MG63 (cell line): Measurements from ENCODE around the gene TLE1. TPM values are rescaled to one million over a fixed set of nuclear protein-coding genes. Genes with fewer than 3 reads are reported as not detected.
"Not testable (repeated sequence)": the region's sequence is repeated elsewhere in the genome, so short reads cannot be mapped to it uniquely, and the experiment has no call there.

Source experiments
- DNase-seq: peaks from one replicate; pipeline ENCODE4 v3.0.0-alpha.2; 2020
- H3K27me3 ChIP-seq: fragments of 250-450 bp; sonication (Bioruptor Pico); 2 replicates; pipeline ENCODE4 v1.5.1; 2020; ENCODE audit warnings: mild to moderate bottlenecking, moderate library complexity
- H3K36me3 ChIP-seq: fragments of 250-450 bp; sonication (Bioruptor Pico); 2 replicates; pipeline ENCODE4 v1.5.1; 2020; ENCODE audit warnings: mild to moderate bottlenecking, moderate library complexity
- H3K4me3 ChIP-seq: fragments of 250-450 bp; sonication (Bioruptor Pico); 2 replicates; pipeline ENCODE4 v1.5.1; 2020; ENCODE audit warnings: mild to moderate bottlenecking, moderate library complexity
- H3K9me3 ChIP-seq: fragments of 250-450 bp; sonication (Bioruptor Pico); 2 replicates; pipeline ENCODE4 v1.5.1; 2020; ENCODE audit warnings: mild to moderate bottlenecking, moderate library complexity
- total RNA-seq: library from RNA; depleted of rRNA; stranded (reverse); fragments of >200 nt; shearing (Covaris generic); gene quantifications from 2 replicates; pipeline ENCODE4 v1.2.3, GENCODE V29; 2014; ENCODE audit warnings: low replicate concordance

The TLE1 gene
- total RNA-seq, 1 experiment from 2014 or later, result 6.1 TPM

- no peak for DNase-seq
- Histone ChIP-seq H3K36me3 (no peaks in the 10 kb centered on the region), H3K9me3 (no peaks in the 10 kb centered on the region), H3K27me3 (no peaks in the 10 kb centered on the region), H3K4me3 (no peak overlapping the region)
Observed at GRCh38 chr9:81601639-81602623, 87.4 kb downstream of the TLE1 start.

GRCh38 chr9:81600631-81601030 lies 88.7 kb downstream of the TLE1 start:
- H3K9me3 ChIP-seq, result no peaks in the 10 kb centered on the region
- H3K4me3 ChIP-seq, result no peak overlapping the region
- H3K36me3 ChIP-seq, result no peaks in the 10 kb centered on the region
- no peak for DNase-seq
- no peaks in the 10 kb centered on the region for H3K27me3 ChIP-seq

GRCh38 chr9:81599837-81600236 lies 89.5 kb downstream of the TLE1 start:
- no peak overlapping the region for H3K4me3 ChIP-seq
- H3K36me3 ChIP-seq, result no peaks in the 10 kb centered on the region
- H3K9me3 ChIP-seq, result no peaks in the 10 kb centered on the region
- H3K27me3 ChIP-seq, result no peaks in the 10 kb centered on the region
- no peak for DNase-seq

- Histone ChIP-seq H3K27me3 (no peaks in the 10 kb centered on the region), H3K9me3 (no peaks in the 10 kb centered on the region), H3K36me3 (no peaks in the 10 kb centered on the region), H3K4me3 (no peak overlapping the region)
- no peak for DNase-seq
Observed at GRCh38 chr9:81598811-81599210, 90.5 kb downstream of the TLE1 start.

- no peak overlapping the region for H3K4me3 ChIP-seq
- no peaks in the 10 kb centered on the region for H3K9me3 ChIP-seq
- no peaks in the 10 kb centered on the region for H3K27me3 ChIP-seq
- no peaks in the 10 kb centered on the region for H3K36me3 ChIP-seq
- DNase-seq, result no peak
Observed at GRCh38 chr9:81598123-81598497, 91.2 kb downstream of the TLE1 start.

GRCh38 chr9:81597419-81598122 lies 91.8 kb downstream of the TLE1 start:
- H3K4me3 ChIP-seq, result no peak overlapping the region
- no peaks in the 10 kb centered on the region for H3K9me3 ChIP-seq
- no peaks in the 10 kb centered on the region for H3K36me3 ChIP-seq
- H3K27me3 ChIP-seq, result no peaks in the 10 kb centered on the region
- DNase-seq, result no peak

- DNase-seq, result no peak
- H3K36me3 ChIP-seq, result no peaks in the 10 kb centered on the region
- no peaks in the 10 kb centered on the region for H3K9me3 ChIP-seq
- H3K27me3 ChIP-seq, result no peaks in the 10 kb centered on the region
- H3K4me3 ChIP-seq, result no peak overlapping the region
Observed at GRCh38 chr9:81596679-81597418, 92.5 kb downstream of the TLE1 start.

GRCh38 chr9:81595887-81596543 lies 93.3 kb downstream of the TLE1 start:
- no peaks in the 10 kb centered on the region for H3K36me3 ChIP-seq
- DNase-seq, result no peak
- no peaks in the 10 kb centered on the region for H3K9me3 ChIP-seq
- no peak overlapping the region for H3K4me3 ChIP-seq
- no peaks in the 10 kb centered on the region for H3K27me3 ChIP-seq

- not testable (repeated sequence) for H3K4me3 ChIP-seq, H3K36me3 ChIP-seq, H3K27me3 ChIP-seq, H3K9me3 ChIP-seq, DNase-seq
Observed at GRCh38 chr9:81595293-81595692, 94.1 kb downstream of the TLE1 start.

GRCh38 chr9:81594415-81594814 lies 94.9 kb downstream of the TLE1 start:
- H3K36me3 ChIP-seq, result no peaks in the 10 kb centered on the region
- no peaks in the 10 kb centered on the region for H3K27me3 ChIP-seq
- no peaks in the 10 kb centered on the region for H3K9me3 ChIP-seq
- DNase-seq, result no peak
- H3K4me3 ChIP-seq, result no peak overlapping the region

- Histone ChIP-seq H3K9me3 (no peaks in the 10 kb centered on the region), H3K4me3 (no peak overlapping the region), H3K27me3 (no peaks in the 10 kb centered on the region), H3K36me3 (no peaks in the 10 kb centered on the region)
- no peak for DNase-seq
Observed at GRCh38 chr9:81592887-81593266, 96.5 kb downstream of the TLE1 start.

GRCh38 chr9:81591791-81592190 lies 97.6 kb downstream of the TLE1 start:
- H3K9me3 ChIP-seq, result no peaks in the 10 kb centered on the region
- DNase-seq, result no peak
- no peaks in the 10 kb centered on the region for H3K36me3 ChIP-seq
- no peak overlapping the region for H3K4me3 ChIP-seq
- H3K27me3 ChIP-seq, result no peaks in the 10 kb centered on the region

GRCh38 chr9:81590688-81591087 lies 98.7 kb downstream of the TLE1 start:
- Histone ChIP-seq H3K9me3 (no peaks in the 10 kb centered on the region), H3K27me3 (no peaks in the 10 kb centered on the region), H3K4me3 (no peak overlapping the region), H3K36me3 (no peaks in the 10 kb centered on the region)
- no peak for DNase-seq

- H3K27me3 ChIP-seq, result no peaks in the 10 kb centered on the region
- no peak overlapping the region for H3K4me3 ChIP-seq
- H3K9me3 ChIP-seq, result no peaks in the 10 kb centered on the region
- DNase-seq, result no peak
- no peaks in the 10 kb centered on the region for H3K36me3 ChIP-seq
Observed at GRCh38 chr9:81589819-81590218, 99.5 kb downstream of the TLE1 start.

- Histone ChIP-seq H3K4me3 (no peak overlapping the region), H3K27me3 (no peaks in the 10 kb centered on the region), H3K9me3 (no peaks in the 10 kb centered on the region), H3K36me3 (no peaks in the 10 kb centered on the region)
- no peak for DNase-seq
Observed at GRCh38 chr9:81589392-81589791, 100.0 kb downstream of the TLE1 start.

- peak; percentile 43 for DNase-seq
- Histone ChIP-seq H3K27me3 (no peaks in the 10 kb centered on the region), H3K4me3 (no peak overlapping the region), H3K36me3 (no peaks in the 10 kb centered on the region), H3K9me3 (no peaks in the 10 kb centered on the region)
Observed at GRCh38 chr9:81588148-81588871, 101.0 kb downstream of the TLE1 start.
